ENCODE results near the gene TERF2IP.

TERF2IP gene

DNA sequence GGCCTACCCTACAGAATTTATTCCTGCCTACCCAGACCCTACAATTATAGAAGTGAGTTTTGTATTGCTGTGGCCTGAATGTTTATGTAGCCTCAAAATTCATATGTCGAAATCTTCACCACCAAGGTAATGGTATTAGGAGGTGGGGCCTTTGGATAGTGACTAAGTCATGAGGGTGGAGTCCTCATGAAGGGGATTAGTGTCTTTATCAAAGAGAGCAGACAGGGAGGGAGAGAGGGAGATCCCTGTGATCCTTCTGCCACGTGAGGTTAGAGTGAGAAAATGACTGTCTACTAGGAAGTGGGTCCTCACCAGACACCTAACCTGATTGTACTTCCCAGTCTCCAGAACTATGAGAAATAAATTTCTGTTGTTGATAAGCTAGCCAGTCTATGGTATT lies 54.7 kb downstream of the TERF2IP start:
- TF ChIP-seq CTCF (IDR thresholded peaks at IDR 0.05; ENCODE audit: low read depth, low read length), result no peak
- H3K4me3 ChIP-seq (replicated peaks in 1 of 2; ENCODE audit: low read depth in 2 of 2, low read length in 2 of 2), result no peak overlapping the region
- no peak for DNase-seq (ENCODE audit: low read depth in 2 of 2)

DNA sequence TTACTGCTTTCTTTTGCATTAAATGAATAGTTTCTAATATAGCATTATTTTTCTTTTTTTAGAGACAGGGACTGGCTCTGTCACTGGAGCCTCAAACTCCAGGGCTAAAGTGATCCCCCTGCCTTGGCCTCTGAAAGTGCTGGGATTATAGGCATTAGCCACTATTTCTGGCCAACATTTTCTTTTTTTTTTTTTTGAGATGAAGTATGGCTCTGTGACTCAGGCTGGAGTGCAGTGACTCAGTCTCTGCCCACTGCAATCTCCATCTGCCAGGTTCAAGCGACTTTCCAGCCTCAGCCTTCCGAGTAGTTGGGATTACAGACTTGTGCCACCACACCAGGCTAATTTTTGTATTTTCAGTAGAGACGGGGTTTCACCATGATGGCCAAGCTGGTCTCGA lies 55.7 kb downstream of the TERF2IP start:
- no peak for DNase-seq (ENCODE audit: low read depth in 2 of 2)
- no peak overlapping the region for H3K4me3 ChIP-seq (replicated peaks in 1 of 2; ENCODE audit: low read depth in 2 of 2, low read length in 2 of 2)
- no peak for TF ChIP-seq CTCF (IDR thresholded peaks at IDR 0.05; ENCODE audit: low read depth, low read length)

All from cardiac fibroblast (primary cell).